ENCODE results near the gene TMC7.

- TF ChIP-seq CTCF (IDR thresholded peaks at IDR 0.05; ENCODE audit: insufficient read depth, low read length): no peak
- no peak for TF ChIP-seq POLR2AphosphoS5 (IDR thresholded peaks at IDR 0.05; ENCODE audit: low read depth)
- TF ChIP-seq REST (IDR thresholded peaks at IDR 0.05; ENCODE audit: insufficient replicate concordance, low read depth): no peak
- no peak for TF ChIP-seq GABPA (IDR thresholded peaks at IDR 0.05; ENCODE audit: low read depth)
Measured at GRCh38 chr16:18966791-18967190, 16.9 kb upstream of the TMC7 start.
